Endodermal cell (in vitro differentiated cells): ENCODE results near the gene PCDHA8. TPM values are rescaled to one million over a fixed set of nuclear protein-coding genes. Genes with fewer than 3 reads are reported as not detected.

Source experiments
- DNase-seq: peaks from one replicate; pipeline ENCODE4 v3.0.0-alpha.2; 2017
- H3K27ac ChIP-seq: 2 replicates; pipeline ENCODE4 v1.5.1; 2013; ENCODE audit warnings: mild to moderate bottlenecking, low read depth, low read length, moderate library complexity
- H3K27me3 ChIP-seq: 2 replicates; pipeline ENCODE4 v1.6.1; 2013; ENCODE audit warnings: mild to moderate bottlenecking, low read length, moderate library complexity; ENCODE audit not compliant: insufficient read depth, control insufficient read depth, poor library complexity, severe bottlenecking
- H3K36me3 ChIP-seq: 2 replicates; pipeline ENCODE4 v1.7.0; 2013; ENCODE audit warnings: mild to moderate bottlenecking, low read length, moderate library complexity; ENCODE audit not compliant: control insufficient read depth, insufficient read depth
- H3K4me1 ChIP-seq: one replicate; pipeline ENCODE4 v1.7.0; 2013; ENCODE audit warnings: low read length; ENCODE audit not compliant: control insufficient read depth, insufficient read depth
- H3K4me3 ChIP-seq: 2 replicates; pipeline ENCODE4 v1.5.1; 2013; ENCODE audit warnings: mild to moderate bottlenecking, low read length, moderate library complexity
- H3K9ac ChIP-seq: 2 replicates; pipeline ENCODE4 v1.6.1; 2013; ENCODE audit warnings: mild to moderate bottlenecking, low read length, moderate library complexity; ENCODE audit not compliant: poor library complexity, severe bottlenecking; ENCODE audit errors: extremely low read depth
- H3K9me3 ChIP-seq: 2 replicates; pipeline ENCODE4 v1.6.1; 2013; ENCODE audit warnings: mild to moderate bottlenecking, low read length, moderate library complexity; ENCODE audit not compliant: control insufficient read depth
- H3K27ac Mint-ChIP-seq: 2 replicates; pipeline ENCODE4 v1.8.0; 2020; ENCODE audit warnings: mixed read lengths
- H3K27me3 Mint-ChIP-seq: 2 replicates; pipeline ENCODE4 v1.8.0; 2021; ENCODE audit warnings: mild to moderate bottlenecking, mixed read lengths; ENCODE audit not compliant: insufficient read depth
- H3K36me3 Mint-ChIP-seq: 2 replicates; pipeline ENCODE4 v1.8.0; 2020; ENCODE audit warnings: low read depth, mixed read lengths
- H3K4me1 Mint-ChIP-seq: 2 replicates; pipeline ENCODE4 v1.8.0; 2020; ENCODE audit warnings: mixed read lengths
- H3K4me3 Mint-ChIP-seq: 2 replicates; pipeline ENCODE4 v1.8.0; 2020; ENCODE audit warnings: mild to moderate bottlenecking, moderate library complexity, mixed read lengths
- H3K9me3 Mint-ChIP-seq: 2 replicates; pipeline ENCODE4 v1.8.0; 2020; ENCODE audit warnings: mild to moderate bottlenecking, mixed read lengths
- WGBS, 2 experiments: methylation state at CpG; one replicate each; pipeline versions ENCODE4 v1.1.5 to v1.1.7; 2013; ENCODE audit warnings: missing lambda C conversion rate in 2 of 2, mixed read lengths in 1 of 2; ENCODE audit not compliant: insufficient coverage in 1 of 2, insufficient read length in 1 of 2; 5-methylcytosine and 5-hydroxymethylcytosine counted together
- total RNA-seq, 2 donors: library from RNA; stranded (reverse); fragmentation: NEBNext Ultra II Directional in 1 of 2; extraction: Animal tissue kit (Norgen Biotek cat#: 25700) in 1 of 2; gene quantifications; 2 replicates in 1 of 2; 3 replicates in 1 of 2; pipeline ENCODE4 v1.2.1, GENCODE V29; 2021
- TF ChIP-seq, protein P1 (sequence below): fragments of 200-600 bp; sonication (generic); conservative IDR thresholded peaks from 2 replicates; pipeline ENCODE4 v1.5.0; 2021; ENCODE audit warnings: antibody characterized with exemption, mild to moderate bottlenecking

PCDHA8 gene
- total RNA-seq, 2 donors from 2014 or later, result 0.71 to 2.5 TPM

DNA sequence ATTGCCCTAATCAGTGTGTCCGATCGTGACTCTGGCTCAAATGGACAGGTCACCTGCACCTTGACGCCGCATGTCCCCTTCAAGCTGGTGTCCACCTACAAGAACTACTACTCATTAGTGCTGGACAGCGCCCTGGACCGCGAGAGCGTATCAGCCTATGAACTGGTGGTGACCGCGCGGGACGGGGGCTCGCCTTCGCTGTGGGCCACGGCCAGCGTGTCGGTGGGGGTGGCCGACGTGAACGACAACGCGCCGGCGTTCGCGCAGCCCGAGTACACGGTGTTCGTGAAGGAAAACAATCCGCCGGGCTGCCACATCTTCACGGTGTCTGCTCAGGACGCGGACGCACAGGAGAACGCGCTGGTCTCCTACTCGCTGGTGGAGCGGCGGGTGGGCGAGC is 42.4 kb downstream of the PCDHA8 start:
- TF ChIP-seq, protein P1, sequence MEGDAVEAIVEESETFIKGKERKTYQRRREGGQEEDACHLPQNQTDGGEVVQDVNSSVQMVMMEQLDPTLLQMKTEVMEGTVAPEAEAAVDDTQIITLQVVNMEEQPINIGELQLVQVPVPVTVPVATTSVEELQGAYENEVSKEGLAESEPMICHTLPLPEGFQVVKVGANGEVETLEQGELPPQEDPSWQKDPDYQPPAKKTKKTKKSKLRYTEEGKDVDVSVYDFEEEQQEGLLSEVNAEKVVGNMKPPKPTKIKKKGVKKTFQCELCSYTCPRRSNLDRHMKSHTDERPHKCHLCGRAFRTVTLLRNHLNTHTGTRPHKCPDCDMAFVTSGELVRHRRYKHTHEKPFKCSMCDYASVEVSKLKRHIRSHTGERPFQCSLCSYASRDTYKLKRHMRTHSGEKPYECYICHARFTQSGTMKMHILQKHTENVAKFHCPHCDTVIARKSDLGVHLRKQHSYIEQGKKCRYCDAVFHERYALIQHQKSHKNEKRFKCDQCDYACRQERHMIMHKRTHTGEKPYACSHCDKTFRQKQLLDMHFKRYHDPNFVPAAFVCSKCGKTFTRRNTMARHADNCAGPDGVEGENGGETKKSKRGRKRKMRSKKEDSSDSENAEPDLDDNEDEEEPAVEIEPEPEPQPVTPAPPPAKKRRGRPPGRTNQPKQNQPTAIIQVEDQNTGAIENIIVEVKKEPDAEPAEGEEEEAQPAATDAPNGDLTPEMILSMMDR, result no peak
- Histone ChIP-seq H3K9me3 (peaks cover 4% of the 10 kb centered on the region), H3K4me1 (no peaks in the 10 kb centered on the region), H3K27ac (no peak overlapping the region), H3K9ac (no peak overlapping the region), H3K4me3 (no peak overlapping the region), H3K36me3 (peaks cover 16% of the 10 kb centered on the region), H3K27me3 (no peaks in the 10 kb centered on the region)
- peak; percentile 41 for DNase-seq
- H3K9me3 Mint-ChIP-seq, result peaks cover 5% of the 10 kb centered on the region
- no peak overlapping the region for H3K27ac Mint-ChIP-seq
- peaks cover 22% of the 10 kb centered on the region for H3K36me3 Mint-ChIP-seq
- no peaks in the 10 kb centered on the region for H3K4me1 Mint-ChIP-seq
- no peak overlapping the region for H3K4me3 Mint-ChIP-seq
- no peaks in the 10 kb centered on the region for H3K27me3 Mint-ChIP-seq
- 97 to 98% methylated on average over 37 to 41 of the region's 41 CpGs for WGBS, 2 experiments

DNA sequence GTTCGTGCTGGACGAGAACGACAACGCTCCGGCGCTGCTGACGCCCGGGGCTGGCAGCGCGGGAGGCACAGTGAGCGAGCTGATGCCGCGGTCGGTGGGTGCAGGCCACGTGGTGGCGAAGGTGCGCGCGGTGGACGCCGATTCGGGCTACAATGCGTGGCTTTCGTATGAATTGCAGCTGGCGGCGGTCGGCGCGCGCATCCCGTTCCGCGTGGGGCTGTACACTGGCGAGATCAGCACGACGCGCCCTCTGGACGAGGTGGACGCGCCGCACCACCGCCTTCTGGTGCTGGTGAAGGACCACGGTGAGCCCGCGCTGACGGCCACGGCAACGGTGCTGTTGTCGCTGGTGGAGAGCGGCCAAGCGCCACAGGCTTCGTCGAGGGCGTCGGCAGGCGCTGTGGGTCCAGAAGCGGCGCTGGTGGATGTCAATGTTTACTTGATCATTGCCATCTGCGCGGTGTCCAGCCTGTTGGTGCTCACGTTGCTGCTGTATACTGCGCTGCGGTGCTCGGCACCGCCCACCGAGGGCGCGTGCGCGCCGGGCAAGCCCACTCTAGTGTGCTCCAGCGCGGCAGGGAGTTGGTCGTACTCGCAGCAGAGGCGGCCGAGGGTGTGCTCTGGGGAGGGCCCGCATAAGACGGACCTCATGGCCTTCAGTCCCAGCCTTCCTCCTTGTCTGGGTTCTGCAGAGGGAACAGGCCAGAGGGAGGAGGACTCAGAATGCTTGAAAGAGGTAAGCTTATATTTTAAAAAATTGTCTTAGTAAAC is 43.1 kb downstream of the PCDHA8 start:
- H3K9me3 Mint-ChIP-seq, result peaks cover 5% of the 10 kb centered on the region
- Histone ChIP-seq H3K4me1 (no peaks in the 10 kb centered on the region), H3K36me3 (peaks cover 16% of the 10 kb centered on the region), H3K9ac (no peak overlapping the region), H3K9me3 (peaks cover 4% of the 10 kb centered on the region), H3K27me3 (no peaks in the 10 kb centered on the region), H3K4me3 (no peak overlapping the region), H3K27ac (no peak overlapping the region)
- WGBS, 2 experiments, result 97 to 98% methylated on average over 51 to 79 of the region's 79 CpGs
- no peak overlapping the region for H3K27ac Mint-ChIP-seq
- TF ChIP-seq, protein P1, result no peak
- peaks cover 22% of the 10 kb centered on the region for H3K36me3 Mint-ChIP-seq
- no peaks in the 10 kb centered on the region for H3K4me1 Mint-ChIP-seq
- no peaks in the 10 kb centered on the region for H3K27me3 Mint-ChIP-seq
- DNase-seq, result peak; percentile 38
- no peak overlapping the region for H3K4me3 Mint-ChIP-seq

Other genes starting within 250 kb of the PCDHA8 start
- gene CD14, start 208.0 kb upstream of the PCDHA8 start, total RNA-seq, result under 1 TPM in 1 of 2 donors, not detected in 1; 0.18 TPM
- 10 to 100 TPM; 29.3 to 34.6 TPM for gene TMCO6, start 201.7 kb upstream of the PCDHA8 start, total RNA-seq
- 10 to 100 TPM; 75.5 to 82.2 TPM for gene NDUFA2, start 193.6 kb upstream of the PCDHA8 start, total RNA-seq
- 10 to 100 TPM; 68.9 to 76.8 TPM for gene IK, start 193.4 kb upstream of the PCDHA8 start, total RNA-seq
- 10 to 100 TPM; 20.4 to 23.1 TPM for gene WDR55, start 176.3 kb upstream of the PCDHA8 start, total RNA-seq
- 1 to 10 TPM; 1.1 to 1.6 TPM for gene DND1, start 167.6 kb upstream of the PCDHA8 start, total RNA-seq
- 10 to 100 TPM; 48.0 to 52.1 TPM for gene HARS1, start 149.8 kb upstream of the PCDHA8 start, total RNA-seq
- gene HARS2, start 149.7 kb upstream of the PCDHA8 start, total RNA-seq, result 10 to 100 TPM; 30.9 to 35.5 TPM
- gene ZMAT2, start 140.7 kb upstream of the PCDHA8 start, total RNA-seq, result 10 to 100 TPM; 62.6 to 73.1 TPM
- 1 to 10 TPM in 1 of 2 donors, under 1 TPM in 1; 0.18 to 2.9 TPM for gene PCDHA1, start 55.0 kb upstream of the PCDHA8 start, total RNA-seq
- 1 to 10 TPM; 1.4 to 2.3 TPM for gene PCDHA2, start 46.3 kb upstream of the PCDHA8 start, total RNA-seq
- 1 to 10 TPM; 1.3 to 2.8 TPM for gene PCDHA3, start 40.1 kb upstream of the PCDHA8 start, total RNA-seq
- 1 to 10 TPM; 5.6 to 6.3 TPM for gene PCDHA4, start 34.1 kb upstream of the PCDHA8 start, total RNA-seq
- 1 to 10 TPM; 1.8 to 1.9 TPM for gene PCDHA5, start 19.6 kb upstream of the PCDHA8 start, total RNA-seq
- gene PCDHA6, start 13.2 kb upstream of the PCDHA8 start, total RNA-seq, result 1 to 10 TPM; 6.2 to 6.5 TPM
- 1 to 10 TPM; 2.5 to 6.6 TPM for gene PCDHA7, start 6.9 kb upstream of the PCDHA8 start, total RNA-seq
- 1 to 10 TPM in 1 of 2 donors, under 1 TPM in 1; 0.60 to 2.6 TPM for gene PCDHA9, start 7.2 kb downstream of the PCDHA8 start, total RNA-seq
- 10 to 100 TPM; 10.2 to 17.7 TPM for gene PCDHA10, start 14.7 kb downstream of the PCDHA8 start, total RNA-seq
- gene PCDHA11, start 27.8 kb downstream of the PCDHA8 start, total RNA-seq, result 10 to 100 TPM in 1 of 2 donors, 1 to 10 TPM in 1; 4.7 to 11.7 TPM
- 10 to 100 TPM; 11.2 to 13.8 TPM for gene PCDHA12, start 34.1 kb downstream of the PCDHA8 start, total RNA-seq
- gene PCDHA13, start 40.9 kb downstream of the PCDHA8 start, total RNA-seq, result 1 to 10 TPM; 1.2 to 3.8 TPM
- gene PCDHAC1, start 85.1 kb downstream of the PCDHA8 start, total RNA-seq, result 1 to 10 TPM; 3.2 to 6.1 TPM
- gene PCDHAC2, start 125.3 kb downstream of the PCDHA8 start, total RNA-seq, result 1 to 10 TPM in 1 of 2 donors, under 1 TPM in 1; 0.49 to 2.4 TPM
- gene PCDHB1, start 210.2 kb downstream of the PCDHA8 start, total RNA-seq, result under 1 TPM in 1 of 2 donors, not detected in 1; 0.04 TPM